Measurements from ENCODE around the gene CDK5.

DNA sequence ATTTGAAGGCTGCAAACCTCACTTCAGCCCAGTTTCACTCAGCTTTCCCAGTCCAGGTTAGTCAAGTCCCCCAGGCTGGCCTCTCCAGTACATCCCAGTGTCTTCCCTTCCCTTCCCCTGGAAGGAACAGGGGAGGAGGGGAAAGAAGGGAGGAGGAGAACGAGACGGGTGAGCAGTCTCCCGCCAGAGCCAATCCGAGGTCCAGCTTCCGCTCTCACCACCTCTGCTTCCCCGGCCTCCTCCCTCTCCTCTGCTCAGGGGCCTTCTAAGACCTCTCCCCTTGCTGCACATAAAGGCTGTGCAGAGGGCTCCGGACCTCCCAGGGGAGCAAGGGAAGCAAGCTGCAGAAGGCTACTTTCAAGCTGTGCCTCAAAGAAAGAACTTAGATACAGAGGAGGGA is 37.5 kb downstream of the CDK5 start:
- TF ChIP-seq, protein P1, sequence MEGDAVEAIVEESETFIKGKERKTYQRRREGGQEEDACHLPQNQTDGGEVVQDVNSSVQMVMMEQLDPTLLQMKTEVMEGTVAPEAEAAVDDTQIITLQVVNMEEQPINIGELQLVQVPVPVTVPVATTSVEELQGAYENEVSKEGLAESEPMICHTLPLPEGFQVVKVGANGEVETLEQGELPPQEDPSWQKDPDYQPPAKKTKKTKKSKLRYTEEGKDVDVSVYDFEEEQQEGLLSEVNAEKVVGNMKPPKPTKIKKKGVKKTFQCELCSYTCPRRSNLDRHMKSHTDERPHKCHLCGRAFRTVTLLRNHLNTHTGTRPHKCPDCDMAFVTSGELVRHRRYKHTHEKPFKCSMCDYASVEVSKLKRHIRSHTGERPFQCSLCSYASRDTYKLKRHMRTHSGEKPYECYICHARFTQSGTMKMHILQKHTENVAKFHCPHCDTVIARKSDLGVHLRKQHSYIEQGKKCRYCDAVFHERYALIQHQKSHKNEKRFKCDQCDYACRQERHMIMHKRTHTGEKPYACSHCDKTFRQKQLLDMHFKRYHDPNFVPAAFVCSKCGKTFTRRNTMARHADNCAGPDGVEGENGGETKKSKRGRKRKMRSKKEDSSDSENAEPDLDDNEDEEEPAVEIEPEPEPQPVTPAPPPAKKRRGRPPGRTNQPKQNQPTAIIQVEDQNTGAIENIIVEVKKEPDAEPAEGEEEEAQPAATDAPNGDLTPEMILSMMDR (IDR thresholded peaks at IDR 0.05) = no peak
- TF ChIP-seq POLR2A (IDR thresholded peaks at IDR 0.05) (no peak), POLR2AphosphoS5 (IDR thresholded peaks at IDR 0.05) (no peak)

Data from breast epithelium (tissue), 3 donors.